Stimulated activated CD4-positive, alpha-beta T cell treated with anti-CD3 and anti-CD28 coated beads, Interleukin-4, amount 100 ng/mL, for 24 hours (primary cell): ENCODE measurements around the gene MPIG6B.

Experiments used
- DNase-seq: peaks from one replicate; pipeline ENCODE4 v3.0.0-alpha.2; 2020

The MPIG6B gene

DNA sequence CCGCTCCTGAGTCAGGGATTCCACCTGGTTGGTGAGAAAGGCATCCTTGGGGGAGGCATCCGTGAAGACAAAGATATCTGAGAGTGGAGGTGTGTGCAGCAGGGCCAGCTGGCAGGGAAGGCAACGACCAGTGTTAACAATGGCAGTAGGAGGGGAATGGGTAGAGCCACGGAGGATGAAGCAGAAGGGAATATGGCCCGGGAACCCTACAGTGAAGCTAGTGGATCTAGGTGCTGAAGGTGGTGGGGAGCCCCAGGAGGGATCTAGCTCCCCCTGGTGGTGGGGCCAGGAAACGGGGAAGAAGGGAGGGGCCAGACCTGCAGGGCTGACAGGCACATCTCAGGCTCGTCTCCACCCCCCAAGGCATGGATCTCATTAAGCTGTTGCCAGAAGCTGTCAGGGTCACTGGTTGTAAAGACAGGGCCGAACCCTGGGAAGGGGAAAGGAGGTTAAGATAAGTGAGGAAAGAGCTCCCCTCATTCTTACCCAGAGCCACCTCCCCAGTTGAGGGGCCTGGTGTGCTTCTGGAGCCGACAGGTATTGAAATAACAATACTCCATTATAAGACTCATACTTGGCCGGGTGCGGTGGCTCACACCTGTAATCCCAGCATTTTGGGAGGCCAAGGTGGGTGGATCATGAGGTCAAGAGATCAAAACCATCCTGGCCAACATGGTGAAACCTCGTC, 46.7 kb downstream of the MPIG6B start:
- peak; percentile 84 for DNase-seq

DNA sequence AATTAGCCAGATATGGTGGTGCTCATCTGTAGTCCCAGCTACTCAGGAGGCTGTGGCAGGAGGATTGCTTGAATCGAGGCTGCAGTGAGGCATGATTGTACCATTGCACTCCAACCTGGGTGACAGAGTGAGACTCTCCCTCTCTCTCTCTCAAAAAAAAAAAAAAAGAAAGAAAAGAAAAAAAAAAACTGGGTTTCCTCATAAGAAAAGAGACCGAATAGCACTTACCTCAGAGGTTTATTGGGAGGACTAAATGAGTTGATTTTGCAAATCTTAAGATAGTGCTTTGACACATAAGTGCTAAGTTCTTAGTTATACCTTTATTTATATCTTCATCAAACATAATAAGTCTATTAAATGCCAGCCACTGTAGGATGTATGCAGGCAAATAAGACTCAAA, 47.7 kb downstream of the MPIG6B start:
- no peak for DNase-seq

DNA sequence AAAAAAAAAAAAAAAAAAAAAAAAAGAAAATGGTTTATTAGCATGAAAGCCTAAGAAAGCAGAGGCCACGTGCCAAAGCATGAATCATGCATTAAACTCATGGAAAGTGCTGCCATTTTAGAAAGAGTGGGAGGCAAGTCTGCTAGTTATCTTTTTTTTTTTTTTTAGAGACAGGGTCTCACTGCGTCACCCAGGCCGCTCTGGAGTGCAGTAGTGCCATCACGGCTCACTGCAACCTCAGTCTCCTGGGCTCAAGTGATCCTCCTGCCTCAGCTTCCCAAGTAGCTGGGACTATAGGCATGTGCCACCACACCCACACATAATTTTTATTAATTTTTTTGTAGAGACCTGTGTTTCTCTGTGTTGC, 48.8 kb downstream of the MPIG6B start:
- DNase-seq, result peak; percentile 39

DNA sequence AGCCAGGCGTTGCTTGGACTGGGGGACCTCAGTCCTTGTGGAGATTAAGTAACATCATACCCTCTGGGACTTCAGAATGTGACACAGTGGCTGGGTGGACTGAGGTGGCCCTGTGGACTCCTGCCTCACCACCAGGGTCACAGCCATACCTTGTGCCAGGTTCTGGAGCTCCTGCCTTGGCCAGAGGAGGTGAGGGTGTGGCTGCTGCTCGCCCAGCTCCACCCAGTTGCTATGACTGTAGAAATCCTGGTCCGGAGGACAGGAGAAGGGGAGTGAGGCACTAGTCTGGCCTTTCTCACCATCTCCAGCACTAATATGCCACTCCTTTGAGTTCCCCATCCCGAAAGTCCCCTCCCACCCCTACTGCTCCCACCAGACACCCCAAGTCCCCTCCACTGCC, 52.0 kb downstream of the MPIG6B start:
- no peak for DNase-seq

DNA sequence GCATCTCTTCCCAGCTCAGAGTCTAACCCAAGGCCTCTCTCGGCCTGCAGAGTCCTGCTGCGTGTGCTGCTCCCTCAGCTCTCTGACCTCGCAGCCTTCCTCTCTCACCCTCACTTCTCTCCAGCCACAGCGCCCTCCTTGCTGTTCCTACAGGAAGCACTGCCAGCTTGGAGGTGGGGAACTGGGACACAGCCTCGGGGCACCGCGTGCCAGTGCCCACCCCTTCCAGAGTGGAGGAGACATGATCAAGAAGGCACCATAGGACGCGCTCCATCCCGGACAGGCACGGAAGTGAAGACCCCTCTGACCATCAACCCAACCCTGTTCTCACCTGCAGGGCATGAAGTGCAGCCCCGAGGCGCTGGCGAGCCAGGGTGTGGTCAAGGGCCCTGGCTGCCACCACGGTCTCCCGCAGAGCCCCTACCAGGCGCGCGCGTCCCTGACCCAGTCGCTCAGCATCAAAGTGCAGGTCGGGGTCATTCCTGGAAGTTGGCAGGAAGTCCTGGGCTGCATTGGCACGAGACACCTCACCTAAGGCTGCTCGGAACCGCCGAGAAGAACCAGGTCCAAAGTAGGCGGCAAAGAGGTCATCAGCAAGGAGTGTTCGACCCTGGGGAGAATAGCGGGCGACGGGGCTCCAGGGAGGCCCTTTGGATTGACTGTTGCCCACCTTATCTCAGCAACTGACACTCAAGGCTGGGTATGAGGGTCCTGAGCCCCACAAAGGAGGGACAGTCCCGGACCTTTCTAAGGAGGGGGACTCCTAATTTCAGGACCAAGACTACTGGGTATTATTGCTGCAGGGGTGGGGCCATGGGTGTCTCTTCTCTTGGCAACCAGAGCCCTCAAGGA, 52.7 kb downstream of the MPIG6B start:
- no peak for DNase-seq
